ENCODE results near the gene NCAPG2. TPM values are rescaled to one million over a fixed set of nuclear protein-coding genes. Genes with fewer than 3 reads are reported as not detected.
A peak's percentile ranks its signal among the peaks of the same experiment; 100 is the strongest.

NCAPG2 gene
- total and polyA plus RNA-seq, 10 of the 15 experiments (the other 5 are each of a cell fraction or from before 2014, with no cell fraction given): 11.2 to 78.2 (median 49.2) TPM

DNA sequence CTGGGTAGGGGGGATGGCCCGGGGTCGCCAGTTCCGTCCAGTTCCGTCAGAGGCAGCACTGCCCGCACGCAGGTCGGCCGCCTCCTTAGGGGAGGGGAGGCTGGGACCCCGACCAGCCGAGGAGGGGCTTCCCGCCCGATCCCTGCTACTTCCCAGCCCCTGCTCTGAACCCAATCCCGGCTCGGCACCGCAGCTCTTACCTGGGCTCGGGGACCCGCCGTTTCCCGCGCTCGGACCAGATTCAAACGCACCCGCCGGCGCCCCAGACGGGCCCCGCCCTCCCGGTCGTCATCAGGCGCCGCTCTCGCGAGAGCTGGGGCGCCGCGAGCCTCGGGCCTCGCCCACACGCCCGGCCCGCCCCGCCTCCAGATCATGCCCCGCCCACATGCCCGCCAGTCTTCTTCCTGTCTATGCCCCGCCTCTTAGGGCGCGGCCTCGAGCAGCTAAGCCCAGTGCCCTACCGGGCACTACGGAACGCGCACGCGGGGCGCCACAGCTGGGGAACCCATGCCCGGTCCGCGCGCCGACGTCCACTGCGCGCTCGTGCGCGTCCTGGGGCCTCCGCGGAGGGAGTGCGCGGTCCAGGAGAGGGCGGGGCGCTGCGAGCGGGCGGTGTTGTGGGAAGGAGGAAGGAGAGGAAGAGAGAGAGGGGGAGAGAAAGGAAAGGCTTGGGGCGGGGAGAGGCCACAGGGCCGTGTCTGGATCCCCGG lies at the start of gene NCAPG2 (continued):
- TF ChIP-seq, protein P1, sequence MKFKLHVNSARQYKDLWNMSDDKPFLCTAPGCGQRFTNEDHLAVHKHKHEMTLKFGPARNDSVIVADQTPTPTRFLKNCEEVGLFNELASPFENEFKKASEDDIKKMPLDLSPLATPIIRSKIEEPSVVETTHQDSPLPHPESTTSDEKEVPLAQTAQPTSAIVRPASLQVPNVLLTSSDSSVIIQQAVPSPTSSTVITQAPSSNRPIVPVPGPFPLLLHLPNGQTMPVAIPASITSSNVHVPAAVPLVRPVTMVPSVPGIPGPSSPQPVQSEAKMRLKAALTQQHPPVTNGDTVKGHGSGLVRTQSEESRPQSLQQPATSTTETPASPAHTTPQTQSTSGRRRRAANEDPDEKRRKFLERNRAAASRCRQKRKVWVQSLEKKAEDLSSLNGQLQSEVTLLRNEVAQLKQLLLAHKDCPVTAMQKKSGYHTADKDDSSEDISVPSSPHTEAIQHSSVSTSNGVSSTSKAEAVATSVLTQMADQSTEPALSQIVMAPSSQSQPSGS (IDR thresholded peaks at IDR 0.05; ENCODE audit: low read length): no peak
- TF ChIP-seq RCOR1 (conservative IDR thresholded peaks at IDR 0.05; ENCODE audit: low read depth, low read length) (peak; percentile 98; the same call in 1 of the 2 replicates), TCF3 (IDR thresholded peaks at IDR 0.05; ENCODE audit: borderline replicate concordance, insufficient read depth, low read depth, low read length) (peak; percentile 72; the same call in 1 of the 2 replicates), CREM (IDR thresholded peaks at IDR 0.05; ENCODE audit: low read depth) (peak; percentile 62), HDAC6 (IDR thresholded peaks at IDR 0.05; ENCODE audit: unreplicated experiment) (peak; percentile 48), STAT1 (conservative IDR thresholded peaks at IDR 0.05) (peak; percentile 67; the same call in 1 of the 2 replicates), NBN (IDR thresholded peaks at IDR 0.05) (peak; percentile 68; the same call in 1 of the 2 replicates), LARP7 (IDR thresholded peaks at IDR 0.05) (peak; percentile 61; the same call in 1 of the 2 replicates), HCFC1 (IDR thresholded peaks at IDR 0.05; ENCODE audit: low read length) (peak; percentile 31), NFXL1 (IDR thresholded peaks at IDR 0.05; ENCODE audit: borderline replicate concordance) (no peak), MXI1 (IDR thresholded peaks at IDR 0.05; ENCODE audit: low read depth, low read length) (peak; percentile 87), RBBP5 (conservative IDR thresholded peaks at IDR 0.05) (no peak), SMC3 (IDR thresholded peaks at IDR 0.05; ENCODE audit: borderline replicate concordance, low read length) (no peak), SMAD5 (IDR thresholded peaks at IDR 0.05; ENCODE audit: low read depth) (peak; percentile 84), POLR2AphosphoS5 (IDR thresholded peaks at IDR 0.05; ENCODE audit: low read length) (peak; percentile 71; the same call in 1 of the 2 replicates), IKZF1 (conservative IDR thresholded peaks at IDR 0.05) (peak; percentile 80), FOS (IDR thresholded peaks at IDR 0.05; ENCODE audit: borderline replicate concordance, extremely low read depth, insufficient read length) (no peak), FOXK2 (IDR thresholded peaks at IDR 0.05) (no peak), PAX5 (IDR thresholded peaks at IDR 0.05; ENCODE audit: borderline replicate concordance, low read depth, low read length) (no peak)
- TF ChIP-seq, protein P2, sequence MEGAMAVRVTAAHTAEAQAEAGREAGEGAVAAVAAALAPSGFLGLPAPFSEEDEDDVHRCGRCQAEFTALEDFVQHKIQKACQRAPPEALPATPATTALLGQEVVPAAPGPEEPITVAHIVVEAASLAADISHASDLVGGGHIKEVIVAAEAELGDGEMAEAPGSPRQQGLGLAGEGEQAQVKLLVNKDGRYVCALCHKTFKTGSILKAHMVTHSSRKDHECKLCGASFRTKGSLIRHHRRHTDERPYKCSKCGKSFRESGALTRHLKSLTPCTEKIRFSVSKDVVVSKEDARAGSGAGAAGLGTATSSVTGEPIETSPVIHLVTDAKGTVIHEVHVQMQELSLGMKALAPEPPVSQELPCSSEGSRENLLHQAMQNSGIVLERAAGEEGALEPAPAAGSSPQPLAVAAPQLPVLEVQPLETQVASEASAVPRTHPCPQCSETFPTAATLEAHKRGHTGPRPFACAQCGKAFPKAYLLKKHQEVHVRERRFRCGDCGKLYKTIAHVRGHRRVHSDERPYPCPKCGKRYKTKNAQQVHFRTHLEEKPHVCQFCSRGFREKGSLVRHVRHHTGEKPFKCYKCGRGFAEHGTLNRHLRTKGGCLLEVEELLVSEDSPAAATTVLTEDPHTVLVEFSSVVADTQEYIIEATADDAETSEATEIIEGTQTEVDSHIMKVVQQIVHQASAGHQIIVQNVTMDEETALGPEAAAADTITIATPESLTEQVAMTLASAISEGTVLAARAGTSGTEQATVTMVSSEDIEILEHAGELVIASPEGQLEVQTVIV (IDR thresholded peaks at IDR 0.05; ENCODE audit: borderline replicate concordance, partially characterized antibody): peak; percentile 61
- TF ChIP-seq, protein P3, sequence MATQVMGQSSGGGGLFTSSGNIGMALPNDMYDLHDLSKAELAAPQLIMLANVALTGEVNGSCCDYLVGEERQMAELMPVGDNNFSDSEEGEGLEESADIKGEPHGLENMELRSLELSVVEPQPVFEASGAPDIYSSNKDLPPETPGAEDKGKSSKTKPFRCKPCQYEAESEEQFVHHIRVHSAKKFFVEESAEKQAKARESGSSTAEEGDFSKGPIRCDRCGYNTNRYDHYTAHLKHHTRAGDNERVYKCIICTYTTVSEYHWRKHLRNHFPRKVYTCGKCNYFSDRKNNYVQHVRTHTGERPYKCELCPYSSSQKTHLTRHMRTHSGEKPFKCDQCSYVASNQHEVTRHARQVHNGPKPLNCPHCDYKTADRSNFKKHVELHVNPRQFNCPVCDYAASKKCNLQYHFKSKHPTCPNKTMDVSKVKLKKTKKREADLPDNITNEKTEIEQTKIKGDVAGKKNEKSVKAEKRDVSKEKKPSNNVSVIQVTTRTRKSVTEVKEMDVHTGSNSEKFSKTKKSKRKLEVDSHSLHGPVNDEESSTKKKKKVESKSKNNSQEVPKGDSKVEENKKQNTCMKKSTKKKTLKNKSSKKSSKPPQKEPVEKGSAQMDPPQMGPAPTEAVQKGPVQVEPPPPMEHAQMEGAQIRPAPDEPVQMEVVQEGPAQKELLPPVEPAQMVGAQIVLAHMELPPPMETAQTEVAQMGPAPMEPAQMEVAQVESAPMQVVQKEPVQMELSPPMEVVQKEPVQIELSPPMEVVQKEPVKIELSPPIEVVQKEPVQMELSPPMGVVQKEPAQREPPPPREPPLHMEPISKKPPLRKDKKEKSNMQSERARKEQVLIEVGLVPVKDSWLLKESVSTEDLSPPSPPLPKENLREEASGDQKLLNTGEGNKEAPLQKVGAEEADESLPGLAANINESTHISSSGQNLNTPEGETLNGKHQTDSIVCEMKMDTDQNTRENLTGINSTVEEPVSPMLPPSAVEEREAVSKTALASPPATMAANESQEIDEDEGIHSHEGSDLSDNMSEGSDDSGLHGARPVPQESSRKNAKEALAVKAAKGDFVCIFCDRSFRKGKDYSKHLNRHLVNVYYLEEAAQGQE (IDR thresholded peaks at IDR 0.05; ENCODE audit: low read depth, low read length): no peak
- TF ChIP-seq, protein P4, sequence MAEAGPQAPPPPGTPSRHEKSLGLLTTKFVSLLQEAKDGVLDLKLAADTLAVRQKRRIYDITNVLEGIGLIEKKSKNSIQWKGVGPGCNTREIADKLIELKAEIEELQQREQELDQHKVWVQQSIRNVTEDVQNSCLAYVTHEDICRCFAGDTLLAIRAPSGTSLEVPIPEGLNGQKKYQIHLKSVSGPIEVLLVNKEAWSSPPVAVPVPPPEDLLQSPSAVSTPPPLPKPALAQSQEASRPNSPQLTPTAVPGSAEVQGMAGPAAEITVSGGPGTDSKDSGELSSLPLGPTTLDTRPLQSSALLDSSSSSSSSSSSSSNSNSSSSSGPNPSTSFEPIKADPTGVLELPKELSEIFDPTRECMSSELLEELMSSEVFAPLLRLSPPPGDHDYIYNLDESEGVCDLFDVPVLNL (IDR thresholded peaks at IDR 0.05; ENCODE audit: low read depth, low read length): peak; percentile 98
